CD14-positive monocyte (primary cell): ENCODE data around the gene VARS2. TPM values are rescaled to one million over a fixed set of nuclear protein-coding genes. Genes with fewer than 3 reads are reported as not detected.

Source experiments
- DNase-seq, 3 donors: peaks; one replicate each; pipeline ENCODE4 v3.0.0-alpha.2; 2011 to 2022
- H2AFZ ChIP-seq: 2 replicates; pipeline ENCODE4 v1.6.0; 2012; ENCODE audit warnings: mild to moderate bottlenecking, low read depth, low read length, inconsistent platforms; ENCODE audit not compliant: insufficient read depth, poor library complexity, severe bottlenecking
- H3K27ac ChIP-seq, 2 donors: 1 replicate in 1 of 2; 2 replicates in 1 of 2; pipeline ENCODE4 v1.5.1; 2012 to 2013; ENCODE audit warnings: low read length in 2 of 2, control low read depth in 1 of 2, inconsistent platforms in 1 of 2, low read depth in 1 of 2, mild to moderate bottlenecking in 1 of 2
- H3K27me3 ChIP-seq, 2 donors: one replicate each; pipeline versions ENCODE4 v1.6.0 to v1.6.1; 2011 to 2013; ENCODE audit warnings: low read length in 2 of 2; ENCODE audit not compliant: control insufficient read depth in 2 of 2, insufficient read depth in 2 of 2
- H3K36me3 ChIP-seq, 2 donors: replicated peaks in 1 of 2; 1 replicate in 1 of 2; 2 replicates in 1 of 2; pipeline versions ENCODE4 v1.5.1 to v1.6.1; 2012 to 2013; ENCODE audit warnings: low read length in 2 of 2, control low read depth in 1 of 2, inconsistent platforms in 1 of 2, mild to moderate bottlenecking in 1 of 2; ENCODE audit not compliant: insufficient read depth in 2 of 2, control insufficient read depth in 1 of 2
- H3K4me1 ChIP-seq, 2 donors: 1 replicate in 1 of 2; 2 replicates in 1 of 2; pipeline versions ENCODE4 v1.5.1 to v1.6.1; 2012 to 2013; ENCODE audit warnings: low read length in 2 of 2, control low read depth in 1 of 2, inconsistent platforms in 1 of 2, mild to moderate bottlenecking in 1 of 2, moderate library complexity in 1 of 2; ENCODE audit not compliant: insufficient read depth in 2 of 2, control insufficient read depth in 1 of 2
- H3K4me2 ChIP-seq: replicated peaks from 2 replicates; pipeline ENCODE3; 2012; ENCODE audit warnings: low read length, moderate library complexity, mild to moderate bottlenecking; ENCODE audit not compliant: poor library complexity, severe bottlenecking; ENCODE audit errors: extremely low read depth
- H3K4me3 ChIP-seq, 3 experiments: fragments of 200-600 bp in 1 of 3; sonication (generic) in 1 of 3; replicated peaks in 1 of 3; 1 replicate in 2 of 3; 2 replicates in 1 of 3; pipeline ENCODE4 v1.5.1; 2011 to 2013; ENCODE audit warnings: low read length in 3 of 3, mild to moderate bottlenecking in 3 of 3, control low read depth in 2 of 3, low read depth in 2 of 3, inconsistent platforms in 1 of 3, moderate library complexity in 1 of 3
- H3K79me2 ChIP-seq: 2 replicates; pipeline ENCODE4 v1.6.0; 2012; ENCODE audit warnings: mild to moderate bottlenecking, control low read depth, inconsistent platforms, low read length, moderate library complexity; ENCODE audit not compliant: insufficient read depth
- H3K9ac ChIP-seq: 2 replicates; pipeline ENCODE4 v1.6.0; 2017; ENCODE audit warnings: low read length, mild to moderate bottlenecking; ENCODE audit not compliant: insufficient read depth, poor library complexity, severe bottlenecking
- H3K9me3 ChIP-seq, 2 donors: replicated peaks in 1 of 2; 1 replicate in 1 of 2; 2 replicates in 1 of 2; pipeline versions ENCODE4 v1.5.1 to v1.6.1; 2012 to 2013; ENCODE audit warnings: low read length in 2 of 2, control low read depth in 1 of 2; ENCODE audit not compliant: control insufficient read depth in 1 of 2, insufficient read depth in 1 of 2
- H4K20me1 ChIP-seq: 2 replicates; pipeline ENCODE4 v1.6.0; 2012; ENCODE audit warnings: mild to moderate bottlenecking, low read length, control low read depth, moderate library complexity; ENCODE audit not compliant: insufficient read depth
- H3K27ac Mint-ChIP-seq, 7 donors: one replicate each; pipeline ENCODE4 v1.8.0; 2020; ENCODE audit warnings: mild to moderate bottlenecking in 7 of 7, mixed read lengths in 7 of 7, moderate library complexity in 6 of 7, inconsistent platforms in 2 of 7
- H3K27me3 Mint-ChIP-seq, 3 donors: one replicate each; pipeline ENCODE4 v1.8.0; 2021 to 2022; ENCODE audit warnings: low read depth in 3 of 3, mild to moderate bottlenecking in 3 of 3, mixed read lengths in 3 of 3, moderate library complexity in 3 of 3, inconsistent platforms in 1 of 3
- H3K36me3 Mint-ChIP-seq, 2 donors: one replicate each; pipeline ENCODE4 v1.8.0; 2020; ENCODE audit warnings: mixed read lengths in 2 of 2, inconsistent platforms in 1 of 2, mild to moderate bottlenecking in 1 of 2
- H3K4me1 Mint-ChIP-seq: one replicate; pipeline ENCODE4 v1.8.0; 2020; ENCODE audit warnings: mild to moderate bottlenecking, mixed read lengths
- H3K4me3 Mint-ChIP-seq, 2 donors: one replicate each; pipeline ENCODE4 v1.8.0; 2020; ENCODE audit warnings: mild to moderate bottlenecking in 2 of 2, mixed read lengths in 2 of 2, moderate library complexity in 1 of 2
- H3K9me3 Mint-ChIP-seq, 7 donors: one replicate each; pipeline ENCODE4 v1.8.0; 2020 to 2022; ENCODE audit warnings: mixed read lengths in 7 of 7, mild to moderate bottlenecking in 6 of 7, moderate library complexity in 6 of 7, inconsistent platforms in 2 of 7
- CTCF ChIP-seq: fragments of 200-600 bp; IDR thresholded peaks from one replicate; pipeline ENCODE4 v1.8.0; 2022; ENCODE audit warnings: antibody characterized with exemption, mild to moderate bottlenecking
- WGBS: methylation state at CpG from one replicate; pipeline ENCODE4 v1.1.5; 2013; ENCODE audit warnings: missing lambda C conversion rate; ENCODE audit not compliant: insufficient coverage; 5-methylcytosine and 5-hydroxymethylcytosine counted together
- intact Hi-C, 2 donors: fragments of 100-400 bp; cut with micrococcal nuclease; formaldehyde crosslinking; loops; one replicate each; pipeline versions ENCODE4 v1.15.0 to v1.15.1; 2023
- polyA plus RNA-seq, 3 donors: library from polyadenylated mRNA; depleted of rRNA in 1 of 3; unstranded in 2 of 3; stranded (reverse) in 1 of 3; fragments of 300-500 nt in 2 of 3; fragments of >200 nt in 1 of 3; fragmentation: Illumina TruSeq in 2 of 3; gene quantifications; 1 replicate in 2 of 3; 2 replicates in 1 of 3; pipeline ENCODE4 v1.2.3, GENCODE V29; 2012 to 2021

VARS2 gene
- polyA plus RNA-seq, 3 donors, result 7.6 to 15.5 (median 8.1) TPM

- Histone ChIP-seq H4K20me1 (no peaks in the 10 kb centered on the region), H3K4me2 (peak overlapping the region; percentile 81), H3K27me3 (peaks cover 0 to 18% of the 10 kb centered on the region in 2 donors), H3K36me3 (no peaks in the 10 kb centered on the region), H3K9me3 (peaks cover 0 to 3% of the 10 kb centered on the region in 2 donors), H3K4me3 (peak overlapping the region; percentile 15 to 73 (median 38)), H2AFZ (peak overlapping the region; percentile 80), H3K4me1 (peaks cover 9 to 10% of the 10 kb centered on the region in 2 donors), H3K79me2 (no peaks in the 10 kb centered on the region), H3K9ac (peak overlapping the region; percentile 24), H3K27ac (peak overlapping the region in 1 of 2 donors; percentile 46)
- Mint-ChIP-seq H3K27me3 (peaks cover 12 to 20% (median 14%) of the 10 kb centered on the region in 3 donors), H3K9me3 (peaks cover 4 to 7% (median 5%) of the 10 kb centered on the region in 7 donors), H3K36me3 (no peaks in the 10 kb centered on the region), H3K4me3 (peak overlapping the region; percentile 84 to 94), H3K27ac (peak overlapping the region in 6 of 7 donors; percentile 39 to 86 (median 70)), H3K4me1 (peaks cover 8% of the 10 kb centered on the region)
- DNase-seq, result peak; percentile 72 to 84 (median 82)
- WGBS, result 0% methylated on average over 5 of the region's 15 CpGs
- intact Hi-C loops, result loop anchor here (2.0 to 10.0 kb wide), 5 partner anchors 49 to 200 kb away; partner anchors contain the start of gene FLOT1 (in 1 of the 2)
- peak; percentile 89 for TF ChIP-seq CTCF
These were observed 36.4 kb upstream of the VARS2 start for GRCh38 chr6:30877419-30878262.

GRCh38 chr6:30879684-30880427, 34.2 kb upstream of the VARS2 start:
- 82% methylated on average over 6 of the region's 8 CpGs for WGBS
- Histone ChIP-seq H2AFZ (no peak overlapping the region), H3K9ac (no peak overlapping the region), H4K20me1 (no peaks in the 10 kb centered on the region), H3K27ac (no peak overlapping the region), H3K36me3 (no peaks in the 10 kb centered on the region), H3K4me1 (peaks cover 14 to 16% of the 10 kb centered on the region in 2 donors), H3K27me3 (peaks cover 0 to 33% of the 10 kb centered on the region in 2 donors), H3K4me3 (no peak overlapping the region), H3K79me2 (no peaks in the 10 kb centered on the region), H3K9me3 (no peaks in the 10 kb centered on the region), H3K4me2 (no peak overlapping the region)
- peaks cover 23 to 37% (median 24%) of the 10 kb centered on the region in 3 donors for H3K27me3 Mint-ChIP-seq
- intact Hi-C loops, result loop anchor here (5.0 to 10.0 kb wide), 4 partner anchors 38 to 203 kb away; no protein-coding TSS in a partner anchor
- H3K36me3 Mint-ChIP-seq, result peaks cover 0 to 2% of the 10 kb centered on the region in 2 donors
- no peak overlapping the region for H3K27ac Mint-ChIP-seq
- no peak for TF ChIP-seq CTCF
- H3K9me3 Mint-ChIP-seq, result peaks cover 0 to 5% (median 0%) of the 10 kb centered on the region in 7 donors
- no peak overlapping the region for H3K4me3 Mint-ChIP-seq
- H3K4me1 Mint-ChIP-seq, result peaks cover 18% of the 10 kb centered on the region
- DNase-seq, result no peak
